Neural progenitor cell (in vitro differentiated cells): ENCODE measurements around the gene DLG3. TPM values are rescaled to one million over a fixed set of nuclear protein-coding genes. Genes with fewer than 3 reads are reported as not detected.

Experiments
- DNase-seq: peaks from one replicate; pipeline ENCODE4 v3.0.0-alpha.2; 2016; ENCODE audit warnings: low spot score
- H2AFZ ChIP-seq: fragments of 200-600 bp; sonication (generic); replicated peaks from 2 replicates; pipeline ENCODE4 v1.6.1; 2016; ENCODE audit warnings: antibody characterized with exemption
- H3F3A ChIP-seq: fragments of 200-600 bp; sonication (generic); 2 replicates; pipeline ENCODE4 v1.6.1; 2016; ENCODE audit warnings: antibody characterized with exemption, low read depth
- H3K27ac ChIP-seq: fragments of 200-600 bp; sonication (generic); 2 replicates; pipeline ENCODE4 v1.5.1; 2016; ENCODE audit warnings: mild to moderate bottlenecking
- H3K27me3 ChIP-seq: fragments of 200-600 bp; sonication (generic); 2 replicates; pipeline ENCODE4 v1.6.1; 2016; ENCODE audit warnings: mild to moderate bottlenecking, moderate library complexity
- H3K36me3 ChIP-seq: fragments of 200-600 bp; sonication (generic); 2 replicates; pipeline ENCODE4 v1.5.1; 2016
- H3K4me1 ChIP-seq: fragments of 200-600 bp; sonication (generic); 2 replicates; pipeline ENCODE4 v1.6.1; 2016; ENCODE audit warnings: mixed run types
- H3K4me2 ChIP-seq: fragments of 200-600 bp; sonication (generic); 2 replicates; pipeline ENCODE4 v1.6.1; 2016
- H3K4me3 ChIP-seq: fragments of 200-600 bp; sonication (generic); 2 replicates; pipeline ENCODE4 v1.5.1; 2016
- H3K79me2 ChIP-seq: fragments of 200-600 bp; sonication (generic); 2 replicates; pipeline ENCODE4 v1.6.1; 2016; ENCODE audit warnings: low read depth
- H3K9ac ChIP-seq: fragments of 200-600 bp; sonication (generic); 2 replicates; pipeline ENCODE4 v1.6.1; 2016
- H3K9me3 ChIP-seq: fragments of 200-600 bp; sonication (generic); 2 replicates; pipeline ENCODE4 v1.5.1; 2016; ENCODE audit warnings: low read depth
- H4K20me1 ChIP-seq: fragments of 200-600 bp; sonication (generic); 2 replicates; pipeline ENCODE4 v1.6.1; 2016; ENCODE audit warnings: low read depth
- H3K27ac Mint-ChIP-seq: 3 replicates; pipeline ENCODE4 v1.8.0; 2021; ENCODE audit warnings: mixed read lengths
- H3K27me3 Mint-ChIP-seq: 2 replicates; pipeline ENCODE4 v1.8.0; 2022; ENCODE audit warnings: low read depth, mild to moderate bottlenecking, inconsistent platforms, moderate library complexity, mixed read lengths; ENCODE audit not compliant: insufficient read depth
- H3K36me3 Mint-ChIP-seq: 3 replicates; pipeline ENCODE4 v1.8.0; 2021; ENCODE audit warnings: mixed read lengths
- H3K4me1 Mint-ChIP-seq: 3 replicates; pipeline ENCODE4 v1.8.0; 2021; ENCODE audit warnings: mixed read lengths
- H3K4me3 Mint-ChIP-seq: 3 replicates; pipeline ENCODE4 v1.8.0; 2021; ENCODE audit warnings: mild to moderate bottlenecking, moderate library complexity, mixed read lengths
- H3K9me3 Mint-ChIP-seq: 3 replicates; pipeline ENCODE4 v1.8.0; 2020; ENCODE audit warnings: mixed read lengths
- EZH2 ChIP-seq: fragments of 200-600 bp; sonication (generic); IDR thresholded peaks from 2 replicates; pipeline ENCODE4 v1.6.1; 2017; ENCODE audit warnings: antibody characterized with exemption, mild to moderate bottlenecking, moderate library complexity
- EZH2phosphoT487 ChIP-seq: fragments of 200-600 bp; sonication (generic); IDR thresholded peaks from 2 replicates; pipeline ENCODE4 v1.6.1; 2017; ENCODE audit warnings: antibody characterized with exemption
- total RNA-seq: library from RNA; depleted of rRNA; stranded (reverse); fragments of >200 nt; gene quantifications from 2 replicates; pipeline ENCODE4 v1.2.3, GENCODE V29; 2015; ENCODE audit warnings: low replicate concordance
- TF ChIP-seq, protein P1 (sequence below): fragments of 200-600 bp; sonication (generic); IDR thresholded peaks from 2 replicates; pipeline ENCODE4 v1.5.1; 2017; ENCODE audit warnings: antibody characterized with exemption, mild to moderate bottlenecking

The DLG3 gene
- total RNA-seq, 1 donor from 2014 or later = 90.5 TPM

- Histone ChIP-seq H2AFZ (no peak overlapping the region), H3K4me2 (peak overlapping the region; percentile 81), H3K9ac (peak overlapping the region; percentile 60), H3K27ac (peak overlapping the region; percentile 84), H3K9me3 (no peaks in the 10 kb centered on the region), H3K36me3 (peaks cover 9% of the 10 kb centered on the region), H3K4me1 (no peaks in the 10 kb centered on the region), H3K4me3 (peak overlapping the region; percentile 85), H3F3A (peaks cover 3% of the 10 kb centered on the region), H4K20me1 (peaks cover 35% of the 10 kb centered on the region), H3K79me2 (peaks cover 48% of the 10 kb centered on the region), H3K27me3 (no peaks in the 10 kb centered on the region)
- H3K36me3 Mint-ChIP-seq = peaks cover 9% of the 10 kb centered on the region
- TF ChIP-seq EZH2 (no peak), EZH2phosphoT487 (no peak)
- TF ChIP-seq, protein P1, sequence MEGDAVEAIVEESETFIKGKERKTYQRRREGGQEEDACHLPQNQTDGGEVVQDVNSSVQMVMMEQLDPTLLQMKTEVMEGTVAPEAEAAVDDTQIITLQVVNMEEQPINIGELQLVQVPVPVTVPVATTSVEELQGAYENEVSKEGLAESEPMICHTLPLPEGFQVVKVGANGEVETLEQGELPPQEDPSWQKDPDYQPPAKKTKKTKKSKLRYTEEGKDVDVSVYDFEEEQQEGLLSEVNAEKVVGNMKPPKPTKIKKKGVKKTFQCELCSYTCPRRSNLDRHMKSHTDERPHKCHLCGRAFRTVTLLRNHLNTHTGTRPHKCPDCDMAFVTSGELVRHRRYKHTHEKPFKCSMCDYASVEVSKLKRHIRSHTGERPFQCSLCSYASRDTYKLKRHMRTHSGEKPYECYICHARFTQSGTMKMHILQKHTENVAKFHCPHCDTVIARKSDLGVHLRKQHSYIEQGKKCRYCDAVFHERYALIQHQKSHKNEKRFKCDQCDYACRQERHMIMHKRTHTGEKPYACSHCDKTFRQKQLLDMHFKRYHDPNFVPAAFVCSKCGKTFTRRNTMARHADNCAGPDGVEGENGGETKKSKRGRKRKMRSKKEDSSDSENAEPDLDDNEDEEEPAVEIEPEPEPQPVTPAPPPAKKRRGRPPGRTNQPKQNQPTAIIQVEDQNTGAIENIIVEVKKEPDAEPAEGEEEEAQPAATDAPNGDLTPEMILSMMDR = peak; percentile 83
- peaks cover 29% of the 10 kb centered on the region for H3K4me1 Mint-ChIP-seq
- peak overlapping the region; percentile 97 for H3K27ac Mint-ChIP-seq
- peak; percentile 94 for DNase-seq
- H3K9me3 Mint-ChIP-seq = peaks cover 10% of the 10 kb centered on the region
- H3K4me3 Mint-ChIP-seq = peak overlapping the region; percentile 85
- peaks cover 4% of the 10 kb centered on the region for H3K27me3 Mint-ChIP-seq
Observed at GRCh38 chrX:70454441-70455365, 10.1 kb downstream of the DLG3 start.

DNA sequence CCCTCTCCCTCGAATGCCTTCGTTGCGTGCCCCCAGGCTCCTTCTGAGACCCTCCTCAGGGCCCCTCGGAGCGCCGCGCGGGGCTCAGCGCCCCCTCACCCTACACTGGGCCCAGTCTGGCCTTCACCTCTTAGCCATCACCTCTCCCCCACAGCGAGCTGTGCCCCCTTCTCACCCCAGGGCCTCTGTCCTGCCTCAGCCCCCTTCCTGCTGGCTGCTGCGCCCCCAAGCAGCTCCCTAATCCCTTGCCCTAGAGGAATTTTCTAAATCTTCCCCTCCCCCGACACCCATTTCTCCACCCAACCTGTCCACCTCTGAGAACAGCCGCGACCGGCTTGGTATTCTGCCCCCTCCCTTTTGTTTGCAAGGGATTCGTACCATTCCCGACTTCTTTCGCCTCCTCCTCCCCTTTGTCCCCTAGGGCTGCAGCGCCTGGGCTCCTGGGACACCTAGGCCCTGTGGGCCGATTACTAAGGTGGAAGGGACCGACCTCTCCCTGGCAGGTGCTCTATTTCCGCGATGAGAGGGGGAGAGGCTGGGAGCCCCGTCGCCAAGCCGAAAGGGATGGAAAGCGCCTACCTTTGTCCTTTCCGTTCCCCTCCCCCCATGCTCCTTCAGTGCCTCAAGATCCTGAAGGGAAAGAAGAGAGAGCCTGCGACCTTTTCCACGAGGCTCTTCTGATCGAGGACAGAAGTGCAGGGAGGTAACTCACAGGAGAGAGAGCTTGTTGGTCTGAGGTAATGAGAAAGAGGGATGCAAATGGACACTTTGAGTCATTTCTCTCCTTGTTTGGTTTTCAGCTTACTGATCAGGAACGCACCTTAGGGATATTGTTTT is 10.9 kb downstream of the DLG3 start:
- Histone ChIP-seq H3K4me1 (no peaks in the 10 kb centered on the region), H2AFZ (no peak overlapping the region), H3K27ac (peak overlapping the region; percentile 84), H3F3A (peaks cover 3% of the 10 kb centered on the region), H3K9ac (peak overlapping the region; percentile 60), H3K4me3 (peak overlapping the region; percentile 85), H3K27me3 (no peaks in the 10 kb centered on the region), H4K20me1 (peaks cover 42% of the 10 kb centered on the region), H3K4me2 (peak overlapping the region; percentile 81), H3K36me3 (peaks cover 9% of the 10 kb centered on the region), H3K9me3 (no peaks in the 10 kb centered on the region), H3K79me2 (peaks cover 57% of the 10 kb centered on the region)
- peaks cover 14% of the 10 kb centered on the region for H3K36me3 Mint-ChIP-seq
- peaks cover 9% of the 10 kb centered on the region for H3K9me3 Mint-ChIP-seq
- H3K27me3 Mint-ChIP-seq = peaks cover 4% of the 10 kb centered on the region
- H3K4me3 Mint-ChIP-seq = peak overlapping the region; percentile 85
- peaks cover 29% of the 10 kb centered on the region for H3K4me1 Mint-ChIP-seq
- DNase-seq = peak; percentile 60
- TF ChIP-seq, protein P1 = no peak
- no peak for TF ChIP-seq EZH2
- no peak for TF ChIP-seq EZH2phosphoT487
- H3K27ac Mint-ChIP-seq = peak overlapping the region; percentile 97

DNA sequence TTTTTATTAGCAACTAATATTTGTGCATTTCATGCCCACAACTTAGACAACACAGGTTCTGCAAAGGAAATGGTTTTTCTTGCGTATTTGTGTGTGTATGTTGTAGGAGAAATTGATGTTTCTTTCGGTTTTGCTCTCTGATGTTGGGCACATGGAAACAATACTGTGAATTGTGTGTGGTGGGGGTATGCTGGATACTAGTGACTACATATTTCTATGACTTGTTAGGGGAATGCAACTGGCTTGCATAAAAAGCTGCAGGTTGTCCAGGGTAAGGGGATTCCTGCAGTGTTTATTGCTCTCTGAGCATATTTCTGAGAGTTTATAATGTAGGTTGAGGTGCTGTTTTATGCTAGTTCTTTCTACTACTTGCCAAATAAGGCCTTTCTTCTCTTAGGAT is 11.6 kb downstream of the DLG3 start:
- Histone ChIP-seq H3K36me3 (peaks cover 9% of the 10 kb centered on the region), H3K79me2 (peaks cover 64% of the 10 kb centered on the region), H3K4me3 (peak overlapping the region; percentile 85), H3K4me1 (no peaks in the 10 kb centered on the region), H3K9me3 (no peaks in the 10 kb centered on the region), H3K27me3 (no peaks in the 10 kb centered on the region), H4K20me1 (peaks cover 49% of the 10 kb centered on the region), H2AFZ (no peak overlapping the region), H3K4me2 (peak overlapping the region; percentile 81), H3K9ac (peak overlapping the region; percentile 60), H3F3A (peaks cover 3% of the 10 kb centered on the region), H3K27ac (no peak overlapping the region)
- H3K9me3 Mint-ChIP-seq = peaks cover 9% of the 10 kb centered on the region
- H3K4me3 Mint-ChIP-seq = peak overlapping the region; percentile 85
- DNase-seq = no peak
- H3K36me3 Mint-ChIP-seq = peaks cover 21% of the 10 kb centered on the region
- TF ChIP-seq EZH2phosphoT487 (no peak), EZH2 (no peak)
- TF ChIP-seq, protein P1 = no peak
- no peak overlapping the region for H3K27ac Mint-ChIP-seq
- peaks cover 4% of the 10 kb centered on the region for H3K27me3 Mint-ChIP-seq
- peaks cover 27% of the 10 kb centered on the region for H3K4me1 Mint-ChIP-seq
